Right lung (tissue), 5 donors: ENCODE measurements around the gene SERPINB8. TPM values are rescaled to one million over a fixed set of nuclear protein-coding genes. Genes with fewer than 3 reads are reported as not detected.
A peak's percentile ranks its signal among the peaks of the same experiment; 100 is the strongest.

Source experiments
- DNase-seq, 2 donors: peaks; one replicate each; pipeline ENCODE4 v3.0.0-alpha.2; 2013
- polyA plus RNA-seq, 5 donors: library from polyadenylated mRNA; unstranded; fragments of 120-200 nt; gene quantifications; one replicate each; pipeline versions ENCODE4 v1.2.1 to v1.2.3, GENCODE V29; 2013; ENCODE audit warnings: inconsistent platforms in 1 of 5, low replicate concordance in 1 of 5; ENCODE audit not compliant: insufficient read length in 5 of 5, insufficient read depth in 1 of 5

The SERPINB8 gene
- polyA plus RNA-seq, 5 donors = 2.9 to 4.2 (median 3.3) TPM

DNA sequence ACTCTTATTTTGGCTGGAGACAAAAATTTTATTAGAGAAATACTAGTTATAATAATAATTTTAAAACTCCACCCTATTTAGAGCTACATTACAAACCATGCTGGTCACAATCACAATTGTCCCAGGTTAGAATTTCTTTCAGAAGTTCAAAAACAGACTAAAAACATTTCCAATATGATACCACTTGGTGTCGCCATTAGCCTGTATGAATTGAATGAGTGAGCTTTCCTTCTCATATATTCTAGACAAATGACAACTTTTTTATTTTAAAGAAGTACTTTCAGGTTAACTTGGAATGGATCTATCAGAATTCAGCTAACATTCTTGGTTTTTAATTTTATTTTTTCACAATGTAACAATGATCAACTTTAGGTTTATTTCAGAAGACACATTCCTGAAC is 48.0 kb downstream of the SERPINB8 start:
- DNase-seq = peak in 1 of 2 donors; percentile 3

DNA sequence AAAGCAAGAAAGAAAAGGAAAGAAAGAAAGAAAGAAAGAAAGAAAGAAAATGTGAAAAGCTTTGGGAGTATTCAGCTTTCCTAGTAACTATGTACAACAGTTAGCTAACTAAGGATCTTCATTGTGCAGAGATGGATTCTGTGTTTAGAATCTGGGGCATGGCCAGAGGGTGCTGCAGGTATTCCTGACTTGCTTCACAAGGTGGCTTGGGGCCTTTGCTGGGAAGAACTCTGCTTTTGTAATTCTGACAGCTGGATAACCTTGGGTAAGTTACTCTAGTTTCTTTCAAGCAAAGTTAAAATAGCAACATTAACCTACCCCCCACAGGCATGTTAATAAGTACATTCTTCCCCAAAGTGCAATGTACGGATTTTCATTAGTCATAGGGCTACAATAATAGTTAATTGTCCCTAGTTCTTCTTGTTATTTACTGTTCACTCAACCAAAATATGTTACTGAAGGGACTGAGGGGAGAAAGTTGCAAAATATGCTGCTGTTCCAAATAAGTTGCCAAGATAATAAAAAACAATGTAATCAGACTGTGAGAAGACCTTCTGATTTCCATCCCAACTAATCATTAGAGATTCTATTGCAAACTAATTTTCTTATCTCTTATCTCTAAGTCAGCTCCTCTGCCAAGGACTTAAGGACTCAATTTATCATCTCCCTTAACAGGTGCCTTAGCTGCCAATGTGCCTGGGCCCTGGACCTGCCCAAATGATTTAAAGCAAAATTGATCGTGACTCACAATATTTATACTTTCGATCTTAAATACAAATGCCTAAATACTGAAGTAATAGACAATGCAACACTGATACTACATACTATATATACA is 50.3 kb downstream of the SERPINB8 start:
- no peak for DNase-seq

DNA sequence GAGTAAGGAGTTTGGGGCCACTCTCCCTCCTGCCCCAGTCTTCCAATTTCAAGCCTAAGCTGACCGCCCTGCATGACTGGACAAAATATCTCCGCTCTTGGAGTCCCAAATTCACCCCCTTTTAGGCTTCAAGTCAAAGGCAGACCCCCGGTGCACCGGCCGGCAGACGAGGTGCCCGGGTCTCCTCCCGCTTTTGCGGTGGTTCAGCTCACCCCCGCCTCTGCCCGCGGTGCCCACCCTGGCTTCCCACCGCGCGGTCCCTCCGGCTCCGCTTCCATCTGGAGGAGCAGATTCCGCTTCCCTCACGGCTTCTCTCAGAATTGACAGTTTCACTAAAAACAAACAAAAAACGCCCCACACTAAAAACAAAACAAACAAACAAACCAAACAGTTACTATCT is 56.5 kb downstream of the SERPINB8 start:
- DNase-seq = no peak

DNA sequence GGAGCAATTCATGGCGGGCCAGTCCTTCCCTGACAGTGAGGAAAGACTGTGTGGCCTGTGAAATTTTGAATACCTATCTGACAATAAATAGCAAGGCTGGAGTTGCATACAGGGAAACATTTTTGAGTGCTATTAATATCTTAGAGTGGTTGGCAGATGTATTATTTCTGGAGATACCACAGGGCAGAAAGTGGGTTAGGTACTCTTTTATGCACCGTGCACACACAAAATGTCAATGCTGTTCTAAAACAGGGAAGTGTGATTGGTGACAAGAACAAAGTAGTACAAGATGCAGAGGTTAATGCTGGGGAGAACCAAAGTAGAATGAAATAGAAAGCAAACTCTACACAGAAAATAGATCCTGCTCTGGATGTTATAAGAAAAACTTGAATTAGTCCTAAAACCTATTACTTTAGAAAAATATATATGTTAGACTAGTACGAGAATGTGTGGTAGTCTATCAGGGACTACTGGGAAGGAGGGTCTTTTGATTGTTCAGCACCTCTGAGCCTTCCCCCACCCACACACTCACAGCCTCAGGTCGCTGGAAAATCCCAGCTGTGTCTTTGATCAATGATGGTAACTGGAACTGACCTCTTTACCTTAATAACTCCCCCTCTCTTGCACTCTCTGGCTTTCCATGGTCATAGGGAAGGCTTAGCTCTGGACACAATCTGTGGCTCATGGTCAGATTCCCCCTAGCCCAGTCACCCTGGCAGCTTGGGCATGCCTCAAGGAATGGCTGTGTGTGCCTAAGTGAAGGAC is 58.2 kb downstream of the SERPINB8 start:
- no peak for DNase-seq

DNA sequence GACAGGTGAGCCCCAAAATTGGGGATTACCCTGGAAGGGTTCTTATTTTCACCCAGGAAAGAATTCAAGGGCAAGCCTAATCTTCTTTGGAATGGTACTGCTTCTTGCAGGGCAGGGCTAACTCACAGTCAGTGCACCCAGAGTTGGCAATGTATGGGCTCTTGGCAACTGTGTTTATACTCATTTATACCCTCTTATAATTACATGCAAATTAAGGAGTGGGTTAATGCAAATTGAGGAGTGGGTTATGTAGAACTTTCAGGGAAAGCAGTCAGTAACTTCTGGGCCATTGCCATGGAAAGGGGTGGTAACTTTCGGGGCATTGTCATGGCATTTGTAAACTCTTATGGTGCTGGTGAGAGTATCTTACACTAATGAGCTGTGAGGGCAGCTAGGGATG is 59.2 kb downstream of the SERPINB8 start:
- no peak for DNase-seq

DNA sequence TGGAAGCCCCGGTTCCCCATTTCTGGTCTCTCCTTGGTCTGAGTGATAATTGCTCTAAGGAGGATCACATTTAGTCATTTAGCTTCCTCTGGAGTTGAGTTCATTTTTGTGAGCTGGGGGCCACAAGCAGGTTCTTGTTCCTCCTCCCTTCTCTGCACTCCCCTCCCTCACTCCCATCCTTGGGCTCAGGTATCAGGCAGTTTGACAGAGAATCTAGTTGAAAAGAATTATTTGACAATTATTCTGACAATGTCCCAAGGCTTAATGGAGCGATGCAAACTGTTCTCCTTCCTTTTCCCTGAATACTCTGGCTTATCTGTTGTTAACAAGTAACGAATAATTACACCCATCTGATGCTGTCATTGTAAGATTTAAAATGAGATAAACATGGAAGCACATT is 61.5 kb downstream of the SERPINB8 start:
- no peak for DNase-seq

DNA sequence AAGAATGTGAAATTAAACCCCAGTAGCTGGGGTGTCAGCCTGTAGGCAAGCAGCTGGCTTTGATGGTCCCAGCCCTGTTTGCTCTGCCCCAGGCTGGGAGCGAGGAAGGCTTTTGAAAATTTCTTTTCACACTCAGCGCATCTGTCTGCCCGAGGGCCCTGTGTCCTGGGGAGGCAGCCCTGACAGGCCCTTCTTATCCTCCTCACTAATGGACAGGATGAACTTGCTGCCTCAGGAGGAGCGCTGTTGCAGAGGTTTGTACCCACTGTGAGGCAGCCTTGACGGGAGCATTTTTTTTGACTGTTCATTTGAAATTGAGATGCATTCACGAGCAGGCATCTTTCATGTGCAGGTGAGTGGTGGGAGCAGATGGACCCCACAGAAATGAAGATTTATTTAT is 62.4 kb downstream of the SERPINB8 start:
- no peak for DNase-seq

DNA sequence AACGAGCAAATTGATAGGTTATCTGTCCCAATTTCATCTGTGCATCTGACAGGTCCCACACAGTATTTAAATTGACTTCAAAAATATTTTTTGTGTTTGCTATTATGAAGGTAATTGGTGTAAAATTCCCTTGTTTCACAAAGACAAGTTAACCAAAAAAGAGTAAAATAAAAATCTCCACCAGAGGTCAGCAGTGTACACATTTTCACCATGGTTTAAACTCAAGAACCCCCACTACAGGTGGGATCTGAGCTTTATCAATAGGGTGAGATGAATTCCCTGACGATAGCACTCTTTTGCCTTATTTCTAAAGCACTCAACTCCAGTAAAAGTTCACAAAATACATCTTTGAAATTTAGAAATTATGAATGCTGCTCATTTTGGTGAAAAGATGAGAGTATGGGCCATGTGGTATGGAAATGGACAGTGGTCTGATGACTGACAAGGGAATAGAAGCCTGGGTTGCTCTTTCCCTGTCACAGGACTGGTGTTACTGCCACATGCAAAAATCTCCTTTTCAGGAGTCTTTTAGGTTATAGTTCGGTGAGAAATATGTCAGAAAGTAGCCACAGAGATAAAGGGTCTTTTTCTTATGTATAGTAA is 68.0 kb downstream of the SERPINB8 start:
- peak; percentile 5 to 16 for DNase-seq

Other genes starting within 250 kb of the SERPINB8 start
- not detected for gene SERPINB7, start 194.7 kb upstream of the SERPINB8 start, polyA plus RNA-seq
- under 1 TPM; 0.10 to 0.27 (median 0.14) TPM for gene SERPINB2, start 82.4 kb upstream of the SERPINB8 start, polyA plus RNA-seq
- gene SERPINB10, start 62.1 kb upstream of the SERPINB8 start, polyA plus RNA-seq = under 1 TPM in 4 of 5 donors, not detected in 1; 0.15 to 0.31 (median 0.22) TPM
- 1 to 10 TPM; 1.1 to 2.3 (median 1.3) TPM for gene HMSD, start 20.8 kb upstream of the SERPINB8 start, polyA plus RNA-seq
- under 1 TPM in 2 of 5 donors, not detected in 3; 0.46 to 0.49 TPM for gene LINC00305, start 179.0 kb downstream of the SERPINB8 start, polyA plus RNA-seq